Activated naive CD4-positive, alpha-beta T cell treated with anti-CD3 and anti-CD28 coated beads, Interleukin-2, amount 50 U/mL, for 16 hours (primary cell): ENCODE results near the gene SH3TC1.
A peak's percentile ranks its signal among the peaks of the same experiment; 100 is the strongest.

Experiments
- DNase-seq: peaks from one replicate; pipeline ENCODE4 v3.0.0-alpha.2; 2020

Gene SH3TC1

GRCh38 chr4:8164194-8164565 is 34.9 kb upstream of the SH3TC1 start:
- no peak for DNase-seq

- DNase-seq = no peak
Measured at GRCh38 chr4:8164687-8165086, 34.4 kb upstream of the SH3TC1 start.

GRCh38 chr4:8165374-8165896 is 33.7 kb upstream of the SH3TC1 start:
- DNase-seq = no peak

- DNase-seq = no peak
Measured at GRCh38 chr4:8167291-8167690, 31.8 kb upstream of the SH3TC1 start.

GRCh38 chr4:8167815-8168214 is 31.3 kb upstream of the SH3TC1 start:
- no peak for DNase-seq

- DNase-seq = no peak
Measured at GRCh38 chr4:8168232-8168631, 30.9 kb upstream of the SH3TC1 start.

- no peak for DNase-seq
Measured at GRCh38 chr4:8168832-8169598, 30.1 kb upstream of the SH3TC1 start.

GRCh38 chr4:8169763-8170162 is 29.3 kb upstream of the SH3TC1 start:
- no peak for DNase-seq

- DNase-seq = no peak
Measured at GRCh38 chr4:8170341-8170740, 28.7 kb upstream of the SH3TC1 start.

GRCh38 chr4:8171266-8171665 is 27.8 kb upstream of the SH3TC1 start:
- no peak for DNase-seq

- DNase-seq = no peak
Measured at GRCh38 chr4:8171984-8172924, 26.8 kb upstream of the SH3TC1 start.

GRCh38 chr4:8173492-8174242 is 25.4 kb upstream of the SH3TC1 start:
- DNase-seq = no peak

GRCh38 chr4:8174970-8175369 is 24.1 kb upstream of the SH3TC1 start:
- DNase-seq = no peak

GRCh38 chr4:8175686-8176085 is 23.4 kb upstream of the SH3TC1 start:
- no peak for DNase-seq

GRCh38 chr4:8176547-8177399 is 22.3 kb upstream of the SH3TC1 start:
- DNase-seq = peak; percentile 38

GRCh38 chr4:8177552-8177951 is 21.5 kb upstream of the SH3TC1 start:
- no peak for DNase-seq

- no peak for DNase-seq
Measured at GRCh38 chr4:8177956-8178355, 21.1 kb upstream of the SH3TC1 start.

- DNase-seq = no peak
Measured at GRCh38 chr4:8179074-8179473, 20.0 kb upstream of the SH3TC1 start.

GRCh38 chr4:8179771-8180170 is 19.3 kb upstream of the SH3TC1 start:
- DNase-seq = no peak

- DNase-seq = no peak
Measured at GRCh38 chr4:8180310-8181093, 18.6 kb upstream of the SH3TC1 start.

- no peak for DNase-seq
Measured at GRCh38 chr4:8181119-8181518, 18.0 kb upstream of the SH3TC1 start.
